GM21825 (cell line): ENCODE data around the gene CCDC3.
"Not testable (repeated sequence)": the region's sequence is repeated elsewhere in the genome, so short reads cannot be mapped to it uniquely, and the experiment has no call there.

Source experiments
- ATAC-seq: cut with Tn5 transposase; IDR thresholded peaks from one replicate; pipeline ENCODE4 v1.9.1; 2021; ENCODE audit warnings: mild to moderate bottlenecking, moderate library complexity; ENCODE audit not compliant: unreplicated experiment

The CCDC3 gene

GRCh38 chr10:13001887-13002212 is 337 bp upstream of the CCDC3 start:
- no peak for ATAC-seq

- ATAC-seq: no peak
These were observed 1.1 kb downstream of the CCDC3 start for GRCh38 chr10:13000431-13000830.

- no peak for ATAC-seq
These were observed 1.7 kb downstream of the CCDC3 start for GRCh38 chr10:12999849-13000248.

GRCh38 chr10:12995425-12995861 is 6.1 kb downstream of the CCDC3 start:
- no peak for ATAC-seq

GRCh38 chr10:12993595-12993994 is 7.9 kb downstream of the CCDC3 start:
- ATAC-seq: no peak

- no peak for ATAC-seq
These were observed 16.2 kb downstream of the CCDC3 start for GRCh38 chr10:12985347-12985746.

GRCh38 chr10:12984165-12984747 is 17.3 kb downstream of the CCDC3 start:
- ATAC-seq: no peak

GRCh38 chr10:12983568-12983967 is 17.9 kb downstream of the CCDC3 start:
- not testable (repeated sequence) for ATAC-seq

GRCh38 chr10:12981570-12981969 is 19.9 kb downstream of the CCDC3 start:
- ATAC-seq: no peak

- ATAC-seq: no peak
These were observed 20.7 kb downstream of the CCDC3 start for GRCh38 chr10:12980713-12981306.

GRCh38 chr10:12980102-12980661 is 21.3 kb downstream of the CCDC3 start:
- ATAC-seq: no peak

GRCh38 chr10:12978891-12979290 is 22.6 kb downstream of the CCDC3 start:
- no peak for ATAC-seq

GRCh38 chr10:12975906-12976305 is 25.6 kb downstream of the CCDC3 start:
- ATAC-seq: no peak

- no peak for ATAC-seq
These were observed 26.2 kb downstream of the CCDC3 start for GRCh38 chr10:12975266-12975665.

GRCh38 chr10:12974491-12975199 is 26.9 kb downstream of the CCDC3 start:
- no peak for ATAC-seq

- ATAC-seq: no peak
These were observed 27.4 kb downstream of the CCDC3 start for GRCh38 chr10:12974078-12974477.

GRCh38 chr10:12973149-12973718 is 28.3 kb downstream of the CCDC3 start:
- no peak for ATAC-seq

- ATAC-seq: no peak
These were observed 29.4 kb downstream of the CCDC3 start for GRCh38 chr10:12972146-12972545.

GRCh38 chr10:12971001-12971788 is 30.3 kb downstream of the CCDC3 start:
- ATAC-seq: no peak

GRCh38 chr10:12969951-12970350 is 31.6 kb downstream of the CCDC3 start:
- no peak for ATAC-seq

- no peak for ATAC-seq
These were observed 35.4 kb downstream of the CCDC3 start for GRCh38 chr10:12966067-12966466.
